Measurements from ENCODE around the gene MORF4L2. TPM values are rescaled to one million over a fixed set of nuclear protein-coding genes. Genes with fewer than 3 reads are reported as not detected.
A peak's percentile ranks its signal among the peaks of the same experiment; 100 is the strongest.
"Not testable (repeated sequence)": the region's sequence is repeated elsewhere in the genome, so short reads cannot be mapped to it uniquely, and the experiment has no call there.

MORF4L2 gene
- total RNA-seq, 1 donor from 2014 or later = 133 TPM

DNA sequence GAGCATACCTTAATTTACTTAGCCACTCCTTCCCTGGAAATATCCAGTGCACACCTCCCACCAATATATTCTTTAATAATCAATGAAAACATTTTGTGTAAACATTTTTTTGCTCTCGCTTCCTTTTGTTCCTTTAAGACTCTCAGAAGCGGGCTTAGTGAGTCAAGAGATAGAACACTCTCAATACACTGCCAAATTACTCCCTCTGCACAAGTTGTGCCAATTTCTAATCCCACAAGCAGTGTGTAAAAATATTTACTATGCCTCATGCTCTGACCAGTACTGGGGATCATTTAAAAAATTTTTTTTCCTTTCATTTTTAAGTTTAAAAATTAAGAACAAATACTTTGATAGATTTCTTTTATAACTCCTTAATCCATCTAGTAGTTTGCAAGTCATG, 5.1 kb downstream of the MORF4L2 start:
- ATAC-seq (no peak), DNase-seq (ENCODE audit: low spot score) (no peak)

GRCh38 chrX:103678199-103678993, 8.1 kb downstream of the MORF4L2 start:
- no peak for ATAC-seq
- no peak for DNase-seq (ENCODE audit: low spot score)

GRCh38 chrX:103674531-103675454, 11.7 kb downstream of the MORF4L2 start:
- no peak for DNase-seq (ENCODE audit: low spot score)
- ATAC-seq = no peak

DNA sequence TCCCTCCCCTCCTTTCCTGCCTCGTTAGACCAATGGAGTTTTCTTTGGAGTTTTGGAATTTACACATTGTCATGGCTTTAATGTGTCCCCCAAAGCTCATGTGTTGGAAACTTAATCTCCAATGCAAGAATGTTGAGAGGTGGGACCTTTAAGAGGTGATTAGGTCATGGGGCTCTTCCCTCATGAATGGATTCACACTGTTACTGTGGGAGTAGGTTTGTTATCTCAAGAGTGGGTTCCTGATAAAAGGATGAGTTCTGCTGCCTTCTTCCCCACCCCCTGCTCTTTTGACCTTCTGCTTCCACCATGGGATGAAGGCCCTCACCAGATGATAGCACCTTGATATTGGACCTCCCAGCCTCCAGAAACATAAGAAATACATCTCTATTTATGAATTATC, 16.8 kb downstream of the MORF4L2 start:
- no peak for ATAC-seq
- DNase-seq (ENCODE audit: low spot score) = no peak

DNA sequence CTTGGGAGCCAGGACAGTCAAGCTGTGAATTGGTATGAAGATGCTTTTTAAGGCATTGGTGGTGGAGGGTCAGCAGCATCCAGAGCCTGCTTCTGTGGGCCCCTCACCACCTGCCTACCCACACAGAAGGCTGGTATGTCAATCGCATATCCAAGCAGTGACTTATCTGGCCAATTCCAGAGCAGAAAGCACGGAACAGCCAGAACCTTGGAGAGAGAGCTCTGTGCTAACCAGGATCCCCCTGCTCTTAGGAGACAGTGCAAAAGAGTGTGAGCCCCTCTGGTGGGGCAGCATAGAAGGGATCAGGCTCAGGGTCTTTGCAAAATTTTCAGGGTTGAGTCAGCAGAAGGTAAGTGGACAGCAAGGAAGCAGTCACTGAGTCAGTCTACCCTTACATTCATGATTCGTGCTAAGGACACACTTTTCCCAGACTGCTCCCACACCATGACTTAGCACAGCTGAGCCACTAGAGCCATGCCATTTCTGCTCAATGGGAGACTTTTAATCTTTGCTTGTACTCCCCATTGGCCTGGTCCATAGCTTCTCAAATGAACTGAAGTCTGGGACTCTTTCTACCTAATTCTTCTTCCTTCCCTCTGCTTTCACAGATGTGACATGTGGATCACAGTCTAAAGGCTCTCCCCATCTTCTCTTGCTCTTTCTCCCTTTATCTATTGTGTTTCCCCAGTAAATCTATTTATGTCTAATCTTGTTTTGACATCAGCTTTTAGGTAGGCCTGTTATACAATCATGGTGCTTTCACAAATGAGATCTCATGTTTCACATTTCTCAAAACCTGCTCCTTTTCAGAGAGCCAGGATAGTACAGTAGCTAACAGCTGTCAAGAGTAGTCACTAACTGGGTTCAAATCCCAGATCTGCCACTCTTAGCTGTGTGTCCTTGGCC, 20.0 kb downstream of the MORF4L2 start:
- ATAC-seq (no peak), DNase-seq (ENCODE audit: low spot score) (no peak)

- peak; percentile 37 for DNase-seq (ENCODE audit: low spot score)
- no peak for ATAC-seq
Observed at GRCh38 chrX:103663981-103664762, 22.3 kb downstream of the MORF4L2 start.

DNA sequence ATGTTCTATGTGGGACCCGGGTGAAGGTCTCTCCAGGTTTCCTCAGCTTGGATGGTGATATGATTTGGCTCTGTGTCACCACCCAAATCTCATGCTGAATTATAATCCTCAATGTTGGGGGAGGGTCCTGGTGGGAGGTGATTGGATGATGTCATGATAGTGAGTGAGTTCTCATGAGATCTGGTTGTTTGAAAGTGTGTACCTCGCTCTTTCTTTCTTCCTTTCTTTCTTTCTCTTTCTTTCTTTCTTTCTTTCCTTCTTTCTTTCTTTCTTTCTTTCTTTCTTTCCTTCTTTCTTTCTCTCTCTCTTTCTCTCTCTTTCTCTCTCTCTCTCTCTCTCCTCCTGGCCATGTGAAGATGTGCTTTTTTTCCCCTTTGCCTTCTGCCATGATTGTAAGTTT, 27.0 kb downstream of the MORF4L2 start:
- ATAC-seq; DNase-seq (ENCODE audit: low spot score): not testable (repeated sequence)

GRCh38 chrX:103658681-103659433, 27.6 kb downstream of the MORF4L2 start:
- DNase-seq (ENCODE audit: low spot score) (no peak), ATAC-seq (no peak)

DNA sequence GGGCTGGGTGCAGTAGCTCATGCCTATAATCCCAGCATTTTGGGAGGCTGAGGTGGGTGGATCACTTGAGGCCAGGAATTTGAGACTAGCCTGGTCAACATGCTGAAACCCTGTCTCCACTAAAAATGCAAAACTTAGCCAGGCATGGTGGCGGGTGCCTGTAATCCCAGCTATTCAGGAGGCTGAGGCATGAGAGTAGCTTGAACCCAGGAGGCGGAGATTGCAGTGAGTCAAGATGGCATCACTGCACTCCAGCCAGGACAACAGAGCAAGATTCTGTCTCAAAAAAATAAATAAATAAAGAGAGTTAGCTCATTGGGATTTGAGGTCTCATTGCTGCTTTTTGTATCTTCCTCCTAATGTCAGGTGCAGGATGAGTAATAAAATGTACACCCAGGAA, 29.4 kb downstream of the MORF4L2 start:
- not testable (repeated sequence) for ATAC-seq; DNase-seq (ENCODE audit: low spot score)

GRCh38 chrX:103656617-103657016, 29.9 kb downstream of the MORF4L2 start:
- DNase-seq (ENCODE audit: low spot score) = no peak
- no peak for ATAC-seq

- not testable (repeated sequence) for ATAC-seq
Observed at GRCh38 chrX:103655230-103656000, 31.1 kb downstream of the MORF4L2 start.

DNA sequence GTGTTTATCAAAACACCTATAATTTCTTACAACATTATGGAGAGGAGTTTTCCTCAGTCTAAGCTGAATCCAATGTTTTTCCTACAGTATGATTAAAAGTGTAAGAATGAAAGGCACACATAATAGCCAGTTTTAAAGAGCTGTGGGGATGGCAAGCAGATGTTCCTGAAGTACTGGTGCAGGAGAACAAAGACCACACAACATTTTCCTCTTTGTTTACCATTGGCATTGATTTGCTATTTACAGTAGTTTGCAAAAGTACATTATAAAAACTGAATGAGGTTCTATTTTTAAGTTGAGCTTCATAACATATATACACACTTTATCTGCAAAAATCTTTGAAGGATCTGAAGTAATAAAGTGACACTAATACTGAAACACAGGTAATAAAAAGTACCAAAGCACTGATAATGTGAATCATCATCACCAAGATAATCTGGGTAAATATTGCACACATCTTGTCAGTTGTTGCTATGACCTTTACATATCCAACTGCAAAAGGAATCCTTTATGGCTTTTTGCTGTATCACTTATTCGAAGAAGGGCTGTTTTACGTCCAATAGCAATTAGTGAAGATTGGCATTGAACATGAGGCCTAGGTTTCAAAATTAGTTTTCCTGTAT, 35.2 kb downstream of the MORF4L2 start:
- DNase-seq (ENCODE audit: low spot score) (no peak), ATAC-seq (no peak)

More at GRCh38 chrX:103655230-103656000, 31.1 kb downstream of the MORF4L2 start:
- not testable (repeated sequence) for DNase-seq (ENCODE audit: low spot score)

- no peak for ATAC-seq
- no peak for DNase-seq (ENCODE audit: low spot score)
Observed at GRCh38 chrX:103647630-103648029, 38.9 kb downstream of the MORF4L2 start.

- no peak for DNase-seq (ENCODE audit: low spot score)
- ATAC-seq = no peak
Observed at GRCh38 chrX:103644125-103644524, 42.4 kb downstream of the MORF4L2 start.

GRCh38 chrX:103640401-103641155, 45.9 kb downstream of the MORF4L2 start:
- ATAC-seq (no peak), DNase-seq (ENCODE audit: low spot score) (no peak)

DNA sequence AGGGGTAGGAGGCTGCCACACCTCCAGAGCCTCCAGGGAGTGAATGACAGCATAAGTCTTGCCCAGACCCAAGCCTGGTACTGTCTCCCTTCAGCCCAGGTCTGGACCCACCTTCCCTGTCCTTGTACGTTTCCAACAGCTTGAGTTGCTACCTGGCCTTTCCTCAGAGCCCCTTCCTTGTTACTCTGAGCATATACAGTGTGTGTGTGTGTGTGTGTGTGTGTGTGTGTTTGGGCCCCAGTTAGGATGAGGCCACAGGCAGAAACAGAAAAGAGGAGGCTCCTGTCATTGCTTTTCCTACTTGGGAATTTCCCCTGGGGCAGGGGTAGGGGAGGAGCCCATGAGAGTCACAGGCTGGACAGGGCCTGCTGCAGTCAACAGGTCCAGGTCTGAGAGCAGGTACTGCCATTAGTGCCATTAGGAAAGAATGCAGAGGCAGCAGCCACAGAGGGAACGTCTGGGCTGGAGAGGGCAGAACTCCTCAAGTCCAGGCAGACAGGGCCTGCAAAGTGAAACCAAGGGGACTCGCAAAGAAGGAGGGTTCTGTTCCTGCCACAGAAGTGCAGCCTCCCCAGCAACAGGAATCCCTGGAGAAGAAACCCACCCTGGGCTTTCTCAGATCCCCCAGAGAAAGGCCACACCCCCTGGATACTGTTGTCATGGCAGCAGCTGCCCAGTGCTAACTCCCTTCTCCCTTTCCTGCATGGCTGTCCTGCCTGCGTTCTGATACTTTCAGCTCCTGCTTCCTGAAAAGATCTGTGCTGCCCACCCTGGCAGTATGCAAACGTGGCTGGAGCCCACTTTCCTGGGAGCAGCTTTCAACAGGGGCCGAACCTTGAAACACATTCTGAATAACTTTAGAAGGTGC, 47.8 kb downstream of the MORF4L2 start:
- DNase-seq (ENCODE audit: low spot score); ATAC-seq: not testable (repeated sequence)
